GM12878 (cell line): Measurements from ENCODE around the gene EHF. TPM values are rescaled to one million over a fixed set of nuclear protein-coding genes. Genes with fewer than 3 reads are reported as not detected.

Experiments used
- ATAC-seq: fragments of 200-7000 bp; cut with Tn5 transposase; 3 replicates; pipeline ENCODE4 v1.9.1; 2020; ENCODE audit warnings: mild to moderate bottlenecking, moderate library complexity
- BruUV-seq: library from RNA; stranded (reverse); fragments of 400-500 nt; replicated peaks from 2 replicates; lab custom pipeline; 2021; lab: Mats Ljungman, UMichigan
- CTCF ChIA-PET: fragments of 300-600 bp; sonication (Branson Sonifier 250); formaldehyde crosslinking; extraction: SDS; loops from one replicate; lab custom pipeline; 2021; ENCODE audit warnings: inconsistent platforms; lab: Yijun Ruan, JAX
- POLR2A ChIA-PET: fragments of 350-600 bp; formaldehyde crosslinking; extraction: SDS; loops from one replicate; lab custom pipeline; 2021; ENCODE audit warnings: inconsistent platforms; lab: Charles Lee
- RAD21 ChIA-PET: fragments of 300-600 bp; sonication (Branson Sonifier 250); formaldehyde crosslinking; loops from one replicate; lab custom pipeline; 2023; ENCODE audit warnings: antibody characterized with exemption; ENCODE audit not compliant: unreplicated experiment; lab: Charles Lee
- SMC1A ChIA-PET: fragments of 300-600 bp; sonication (Branson Sonifier 250); formaldehyde crosslinking; loops from one replicate; lab custom pipeline; 2023; ENCODE audit not compliant: unreplicated experiment, uncharacterized antibody; lab: Charles Lee
- DNase-seq: peaks from one replicate; pipeline ENCODE4 v3.0.0-alpha.2; 2011; ENCODE audit warnings: low read depth, low spot score
- FAIRE-seq: peaks from 3 replicates; lab custom pipeline; 2011; peaks lifted over from hg19 to GRCh38; lab: Jason Lieb, UNC
- H2AFZ ChIP-seq: 2 replicates; pipeline ENCODE4 v1.6.0; 2011; ENCODE audit warnings: low read depth, low read length, control low read depth; ENCODE audit not compliant: control insufficient read depth
- H3K27ac ChIP-seq: 2 replicates; pipeline ENCODE4 v1.5.1; 2011; ENCODE audit warnings: control low read depth; ENCODE audit not compliant: control insufficient read depth, insufficient read depth
- H3K27me3 ChIP-seq, 2 experiments: replicated peaks in 1 of 2; 2 replicates each; pipeline versions ENCODE4 v1.6.0 to v1.6.1; 2011; ENCODE audit warnings: low read length in 1 of 2; ENCODE audit not compliant: control insufficient read depth in 2 of 2, insufficient read depth in 2 of 2
- H3K36me3 ChIP-seq, 2 experiments: 2 replicates each; pipeline ENCODE4 v1.5.1; 2011; ENCODE audit warnings: low read length in 1 of 2; ENCODE audit not compliant: control insufficient read depth in 2 of 2, insufficient read depth in 2 of 2
- H3K4me1 ChIP-seq: 2 replicates; pipeline ENCODE4 v1.6.1; 2011; ENCODE audit warnings: mild to moderate bottlenecking, low read length, moderate library complexity, mixed read lengths; ENCODE audit not compliant: control insufficient read depth, insufficient read depth
- H3K4me2 ChIP-seq: 2 replicates; pipeline ENCODE4 v1.6.0; 2011; ENCODE audit warnings: control low read depth; ENCODE audit not compliant: control insufficient read depth, insufficient read depth
- H3K4me3 ChIP-seq: fragments of 200-600 bp; sonication (generic); 2 replicates; pipeline ENCODE4 v1.5.1; 2016
- H3K79me2 ChIP-seq: 2 replicates; pipeline ENCODE4 v1.6.0; 2011; ENCODE audit warnings: low read length; ENCODE audit not compliant: control insufficient read depth, insufficient read depth
- H3K9ac ChIP-seq: 2 replicates; pipeline ENCODE4 v1.8.0; 2011; ENCODE audit warnings: low read length, control low read depth, mixed read lengths; ENCODE audit not compliant: control insufficient read depth, insufficient read depth
- H3K9me3 ChIP-seq: replicated peaks from 3 replicates; pipeline ENCODE4 v1.5.1; 2011; ENCODE audit warnings: mild to moderate bottlenecking, low read length; ENCODE audit not compliant: control insufficient read depth, insufficient read depth
- H4K20me1 ChIP-seq: 2 replicates; pipeline ENCODE4 v1.6.0; 2011; ENCODE audit not compliant: control insufficient read depth, insufficient read depth
- BHLHE40 ChIP-seq, 2 experiments: fragments of 450-650 bp in 1 of 2; IDR thresholded peaks; 2 replicates each; pipeline ENCODE4 v1.6.1; 2011 to 2017; ENCODE audit warnings: low read depth in 2 of 2, borderline replicate concordance in 1 of 2, improper control_type of control experiment in 1 of 2, low read length in 1 of 2, mild to moderate bottlenecking in 1 of 2
- CEBPB ChIP-seq, 2 experiments: fragments of 150-350 bp in 1 of 2; IDR thresholded peaks; 2 replicates each; pipeline ENCODE4 v1.6.1; 2012 to 2014; ENCODE audit warnings: low read depth in 2 of 2, low read length in 2 of 2, borderline replicate concordance in 1 of 2, inconsistent platforms in 1 of 2
- E2F8 ChIP-seq: fragments of 450-650 bp; IDR thresholded peaks from 2 replicates; pipeline ENCODE4 v1.6.1; 2018; ENCODE audit warnings: mild to moderate bottlenecking, low read depth, moderate library complexity; ENCODE audit not compliant: partially characterized antibody
- FOS ChIP-seq: IDR thresholded peaks from 3 replicates; pipeline ENCODE4 v1.6.1; 2011; ENCODE audit warnings: borderline replicate concordance; ENCODE audit not compliant: insufficient read length; ENCODE audit errors: extremely low read depth
- GATAD2B ChIP-seq: fragments of 450-650 bp; conservative IDR thresholded peaks from 2 replicates; pipeline ENCODE4 v1.6.1; 2017; ENCODE audit warnings: low read depth, mild to moderate bottlenecking, moderate library complexity
- HDAC6 ChIP-seq: fragments of 200-600 bp; sonication (generic); IDR thresholded peaks from one replicate; pipeline ENCODE4 v1.8.0; 2017; ENCODE audit warnings: antibody characterized with exemption; ENCODE audit not compliant: unreplicated experiment
- JUNB ChIP-seq: IDR thresholded peaks from 2 replicates; pipeline ENCODE4 v1.6.1; 2016; ENCODE audit warnings: antibody characterized with exemption, mild to moderate bottlenecking
- KLF5 ChIP-seq: fragments of 450-650 bp; IDR thresholded peaks from 2 replicates; pipeline ENCODE4 v1.6.1; 2014; ENCODE audit warnings: mild to moderate bottlenecking; ENCODE audit not compliant: partially characterized antibody
- MLLT1 ChIP-seq: fragments of 450-650 bp; IDR thresholded peaks from 2 replicates; pipeline ENCODE4 v1.6.1; 2016; ENCODE audit warnings: mild to moderate bottlenecking
- RB1 ChIP-seq: fragments of 450-650 bp; formaldehyde crosslinking; IDR thresholded peaks from 2 replicates; pipeline ENCODE4 v1.6.1; 2017; ENCODE audit warnings: mild to moderate bottlenecking, borderline replicate concordance
- TCF12 ChIP-seq: IDR thresholded peaks from 2 replicates; pipeline ENCODE4 v1.6.1; 2011; ENCODE audit warnings: low read depth, mild to moderate bottlenecking, low read length
- TCF3 ChIP-seq: IDR thresholded peaks from 2 replicates; pipeline ENCODE4 v1.6.1; 2012; ENCODE audit warnings: low read depth, mild to moderate bottlenecking, low read length, borderline replicate concordance; ENCODE audit not compliant: insufficient read depth
- WRNIP1 ChIP-seq: IDR thresholded peaks from 2 replicates; pipeline ENCODE4 v1.6.1; 2011; ENCODE audit warnings: low read depth, low read length, improper control_type of control experiment, borderline replicate concordance
- YBX1 ChIP-seq: fragments of 450-650 bp; IDR thresholded peaks from 2 replicates; pipeline ENCODE4 v1.6.1; 2016; ENCODE audit warnings: antibody characterized with exemption
- WGBS: methylation state at CpG from one replicate; pipeline ENCODE4 v1.1.6; 2016; ENCODE audit warnings: low lambda C conversion rate; ENCODE audit not compliant: insufficient replicate concordance, insufficient coverage; ENCODE audit errors: missing lambda C conversion rate; 5-methylcytosine and 5-hydroxymethylcytosine counted together
- in situ Hi-C: fragments of 300-500 bp; cut with MboI; formaldehyde crosslinking; loops from 9 replicates; pipeline ENCODE4 v1.14.3; 2018; ENCODE audit warnings: mixed read lengths
- intact Hi-C: fragments of 100-400 bp; cut with micrococcal nuclease; formaldehyde crosslinking; loops from one replicate; pipeline ENCODE4 v1.14.2; 2022; ENCODE audit not compliant: unreplicated experiment
- polyA plus RNA-seq, 11 experiments: library from polyadenylated mRNA; depleted of rRNA in 4 of 11; unstranded in 6 of 11; stranded (reverse) in 5 of 11; fragments of >200 nt; fragmentation: Nextera tagmentation in 4 of 11; fragmentation: Illumina TruSeq in 1 of 11; extraction: Ambion mirVana in 4 of 11; extraction: Trizol in 1 of 11; gene quantifications; 1 replicate in 1 of 11; 2 replicates in 10 of 11; pipeline versions ENCODE4 v1.2.1 to v1.2.3, GENCODE V29; 2011 to 2016; ENCODE audit warnings: inconsistent platforms in 2 of 11, missing spikeins in 2 of 11, low read depth in 1 of 11
- total RNA-seq, 4 experiments: library from RNA; depleted of rRNA in 3 of 4; stranded (reverse); fragments of >200 nt in 3 of 4; fragmentation: Illumina TruSeq in 1 of 4; extraction: Trizol in 1 of 4; gene quantifications; 2 replicates each; pipeline versions ENCODE4 v1.2.1 to v1.2.3, GENCODE V29; 2013 to 2021

EHF gene
- total and polyA plus RNA-seq, 10 of the 15 experiments (the other 5 are each of a cell fraction or from before 2014, with no cell fraction given) = 0.04 to 0.33 (median 0.06) TPM; not detected in 6

- Histone ChIP-seq H2AFZ (no peak overlapping the region), H3K79me2 (no peaks in the 10 kb centered on the region), H3K4me3 (no peak overlapping the region), H3K4me1 (peaks cover 3% of the 10 kb centered on the region; the same call in 1 of the 2 replicates), H3K27me3 (peaks cover 0 to 6% of the 10 kb centered on the region in 2 experiments; a peak in 3 of 4 replicates), H4K20me1 (no peaks in the 10 kb centered on the region), H3K9me3 (no peaks in the 10 kb centered on the region), H3K9ac (no peak overlapping the region), H3K36me3 (no peaks in the 10 kb centered on the region), H3K4me2 (no peak overlapping the region), H3K27ac (no peak overlapping the region)
- CTCF ChIA-PET = no interaction called here
- FAIRE-seq (no peak), ATAC-seq (no peak), DNase-seq (no peak)
- no peak for TF ChIP-seq TCF12
- no peak for TF ChIP-seq RB1
- intact Hi-C loops = no loop called here
- SMC1A ChIA-PET = interaction anchor here (1.9 kb wide), 1 partner anchor 15 kb away, joined by 6 read pairs; no protein-coding TSS in a partner anchor
- in situ Hi-C loops = no loop called here
- RAD21 ChIA-PET = no interaction called here
- BruUV-seq = no TSS peak
- WGBS = 83% methylated on average over 5 of the region's 5 CpGs
- POLR2A ChIA-PET = no interaction called here
Measured at GRCh38 chr11:34601609-34602008, 19.3 kb upstream of the EHF start.

GRCh38 chr11:34602245-34602644, 18.6 kb upstream of the EHF start:
- H3K9me3 ChIP-seq = no peaks in the 10 kb centered on the region
- no peak for FAIRE-seq
- ChIA-PET RAD21 (no interaction called here), CTCF (no interaction called here), POLR2A (interaction anchor here (0.6 kb wide), 1 partner anchor 492 kb away, joined by 4 read pairs; no protein-coding TSS in a partner anchor), SMC1A (no interaction called here)
- 52% methylated on average over 7 of the region's 7 CpGs for WGBS
- H3K4me2 ChIP-seq = no peak overlapping the region
- H3K36me3 ChIP-seq = no peaks in the 10 kb centered on the region
- peaks cover 0 to 6% of the 10 kb centered on the region in 2 experiments; a peak in 2 of 4 replicates for H3K27me3 ChIP-seq
- intact Hi-C loops (no loop called here), in situ Hi-C loops (no loop called here)
- no peak overlapping the region for H2AFZ ChIP-seq
- DNase-seq = no peak
- H4K20me1 ChIP-seq = no peaks in the 10 kb centered on the region
- peaks cover 3% of the 10 kb centered on the region; the same call in 1 of the 2 replicates for H3K4me1 ChIP-seq
- no peak for ATAC-seq
- H3K27ac ChIP-seq = no peak overlapping the region
- H3K4me3 ChIP-seq = no peak overlapping the region
- BruUV-seq = no TSS peak
- H3K79me2 ChIP-seq = no peaks in the 10 kb centered on the region
- H3K9ac ChIP-seq = no peak overlapping the region
- TF ChIP-seq JUNB (no peak), E2F8 (no peak), KLF5 (no peak), CEBPB (IDR thresholded peaks at IDR 0.05; ENCODE audit: borderline replicate concordance in 1 of 2, low read depth in 2 of 2, low read length in 2 of 2) (no peak), MLLT1 (no peak), GATAD2B (no peak), YBX1 (no peak), TCF3 (no peak), WRNIP1 (no peak), HDAC6 (no peak), FOS (no peak), BHLHE40 (IDR thresholded peaks at IDR 0.05; ENCODE audit: borderline replicate concordance in 1 of 2, low read depth in 2 of 2, low read length in 1 of 2) (no peak)
